Measurements from ENCODE around the gene HLTF.

The HLTF gene

DNA sequence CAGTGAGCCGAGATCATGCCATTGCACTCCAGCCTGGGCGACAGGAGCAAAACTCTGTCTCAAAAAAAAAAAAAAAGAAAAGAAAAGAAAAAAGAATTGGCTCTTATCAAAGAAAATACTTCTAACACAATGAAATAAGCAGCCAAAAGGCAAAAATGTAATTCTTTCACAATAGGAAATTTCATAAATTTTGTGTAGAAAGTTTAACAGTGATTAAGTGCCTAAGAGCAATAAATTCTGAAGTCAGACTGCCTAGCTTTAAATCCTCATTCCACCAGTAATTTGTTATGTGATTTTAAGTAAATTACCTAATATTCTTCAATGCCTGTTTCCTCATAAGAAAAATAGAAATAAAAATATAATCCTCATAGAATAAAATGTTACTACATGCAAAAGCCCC is 24.6 kb downstream of the HLTF start:
- Mint-ChIP-seq H3K4me3 (no peak overlapping the region), H3K9me3 (no peaks in the 10 kb centered on the region), H3K4me1 (no peaks in the 10 kb centered on the region), H3K27me3 (no peaks in the 10 kb centered on the region), H3K36me3 (peaks cover 24% of the 10 kb centered on the region), H3K27ac (no peak overlapping the region)
- DNase-seq: no peak
- CTCF ChIA-PET: no interaction called here

- Mint-ChIP-seq H3K27ac (no peak overlapping the region), H3K4me3 (no peak overlapping the region), H3K9me3 (peaks cover 2% of the 10 kb centered on the region), H3K4me1 (no peaks in the 10 kb centered on the region), H3K36me3 (peaks cover 35% of the 10 kb centered on the region), H3K27me3 (no peaks in the 10 kb centered on the region)
- CTCF ChIA-PET: interaction anchor here (0.6 kb wide), 1 partner anchor 79 kb away, joined by 3 read pairs; no protein-coding TSS in a partner anchor
- no peak for DNase-seq
These were observed 27.7 kb downstream of the HLTF start for GRCh38 chr3:149058602-149059001.

GRCh38 chr3:149058198-149058597 is 28.1 kb downstream of the HLTF start:
- Mint-ChIP-seq H3K4me1 (no peaks in the 10 kb centered on the region), H3K27ac (no peak overlapping the region), H3K36me3 (peaks cover 34% of the 10 kb centered on the region), H3K4me3 (no peak overlapping the region), H3K27me3 (no peaks in the 10 kb centered on the region), H3K9me3 (peaks cover 6% of the 10 kb centered on the region)
- DNase-seq: no peak
- CTCF ChIA-PET: interaction anchor here (0.6 kb wide), 1 partner anchor 78 kb away, joined by 3 read pairs; no protein-coding TSS in a partner anchor

DNA sequence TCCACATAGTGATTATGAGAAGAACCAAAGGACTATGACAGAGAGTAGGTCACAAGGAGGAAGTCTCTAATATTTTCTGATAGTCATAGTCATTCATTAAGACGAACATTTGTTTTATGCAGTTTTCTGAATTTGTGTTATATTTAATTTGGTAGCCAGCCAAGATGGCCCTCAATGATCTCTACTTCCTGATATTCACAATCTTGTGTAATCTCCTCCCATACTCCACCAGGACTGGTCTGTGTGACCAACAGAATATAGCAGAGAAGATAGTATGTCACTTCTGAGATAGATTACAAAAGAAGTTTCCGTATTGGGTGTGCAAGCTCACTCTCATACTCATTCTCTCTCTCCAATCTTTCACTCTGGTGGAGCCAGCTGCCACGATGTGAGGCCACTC is 30.8 kb downstream of the HLTF start:
- Mint-ChIP-seq H3K27me3 (no peaks in the 10 kb centered on the region), H3K36me3 (peaks cover 49% of the 10 kb centered on the region), H3K4me1 (no peaks in the 10 kb centered on the region), H3K27ac (no peak overlapping the region), H3K4me3 (no peak overlapping the region), H3K9me3 (peaks cover 10% of the 10 kb centered on the region)
- DNase-seq: no peak
- CTCF ChIA-PET: no interaction called here

DNA sequence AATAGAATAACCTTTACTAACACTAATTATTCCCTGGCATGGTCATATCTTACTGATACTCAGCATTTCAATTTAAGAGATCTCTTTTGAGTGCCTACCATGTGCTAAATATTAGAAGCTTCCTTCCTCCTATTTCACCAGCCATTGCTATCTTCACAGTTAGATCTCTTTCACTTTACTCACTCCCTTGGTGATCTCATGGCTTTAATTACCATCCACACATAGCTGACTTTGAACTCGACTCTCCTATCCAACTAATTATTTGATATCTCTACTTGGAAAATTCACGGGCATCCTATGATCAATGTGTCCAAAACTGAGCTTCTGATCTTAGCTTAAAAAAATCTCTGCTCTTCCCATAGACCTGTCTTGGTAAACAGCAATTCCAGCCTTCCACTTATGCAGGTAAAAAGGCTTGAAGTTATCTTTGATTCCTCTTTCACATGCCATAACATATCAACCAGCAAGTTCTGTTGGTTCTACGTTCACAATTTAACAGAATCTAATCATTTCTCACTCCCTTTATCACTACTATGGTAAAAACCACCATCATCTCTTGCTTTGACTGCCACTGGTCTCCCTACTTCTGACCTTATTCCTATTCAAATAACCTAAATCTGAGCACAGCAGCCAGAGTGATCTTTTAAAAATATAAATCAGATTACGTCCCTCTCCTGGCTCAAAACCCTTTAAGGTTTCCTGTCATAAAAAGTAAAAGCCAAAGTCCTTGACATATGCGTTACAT is 41.8 kb downstream of the HLTF start:
- Mint-ChIP-seq H3K36me3 (peaks cover 28% of the 10 kb centered on the region), H3K4me1 (peaks cover 20% of the 10 kb centered on the region), H3K27me3 (no peaks in the 10 kb centered on the region), H3K27ac (no peak overlapping the region), H3K9me3 (no peaks in the 10 kb centered on the region), H3K4me3 (no peak overlapping the region)
- DNase-seq: no peak
- CTCF ChIA-PET: interaction anchor here (1.2 kb wide), 1 partner anchor 87 kb away, joined by 3 read pairs; no protein-coding TSS in a partner anchor

DNA sequence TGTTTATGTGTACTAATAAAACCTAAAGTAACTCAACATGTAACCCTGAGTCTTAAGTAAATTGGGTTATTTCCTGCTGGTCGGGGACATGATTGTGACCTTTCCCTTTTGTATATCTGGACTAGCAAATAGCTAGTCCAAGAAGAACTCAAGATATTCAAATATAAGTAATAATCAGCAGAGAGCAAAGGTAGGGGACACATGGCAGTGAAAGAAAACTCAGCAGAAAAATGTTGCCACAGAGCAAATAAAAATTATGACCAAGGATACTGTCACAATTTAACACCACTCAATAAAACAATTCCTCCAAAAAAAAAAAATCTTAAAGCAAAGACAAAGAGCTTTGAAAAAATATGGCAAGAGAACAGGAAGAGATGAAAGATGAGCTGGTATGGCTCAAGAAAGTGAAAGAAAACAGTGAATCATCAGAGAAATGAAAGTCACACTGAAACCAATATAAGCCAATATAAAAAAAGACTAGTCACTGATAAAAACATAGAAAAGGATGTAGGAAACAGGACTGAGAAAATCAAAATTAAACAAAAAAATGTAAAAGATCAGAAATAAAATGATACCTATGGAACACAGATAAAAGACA is 43.4 kb downstream of the HLTF start:
- peak overlapping the region; percentile 64 for H3K27ac Mint-ChIP-seq
- no peaks in the 10 kb centered on the region for H3K9me3 Mint-ChIP-seq
- H3K4me1 Mint-ChIP-seq: peaks cover 20% of the 10 kb centered on the region
- no peak for DNase-seq
- CTCF ChIA-PET: interaction anchor here (0.6 to 1.7 kb wide), 4 partner anchors 14 to 133 kb away, joined by 3 to 6 read pairs (median 3); no protein-coding TSS in a partner anchor
- peaks cover 31% of the 10 kb centered on the region for H3K36me3 Mint-ChIP-seq
- H3K4me3 Mint-ChIP-seq: no peak overlapping the region
- no peaks in the 10 kb centered on the region for H3K27me3 Mint-ChIP-seq

DNA sequence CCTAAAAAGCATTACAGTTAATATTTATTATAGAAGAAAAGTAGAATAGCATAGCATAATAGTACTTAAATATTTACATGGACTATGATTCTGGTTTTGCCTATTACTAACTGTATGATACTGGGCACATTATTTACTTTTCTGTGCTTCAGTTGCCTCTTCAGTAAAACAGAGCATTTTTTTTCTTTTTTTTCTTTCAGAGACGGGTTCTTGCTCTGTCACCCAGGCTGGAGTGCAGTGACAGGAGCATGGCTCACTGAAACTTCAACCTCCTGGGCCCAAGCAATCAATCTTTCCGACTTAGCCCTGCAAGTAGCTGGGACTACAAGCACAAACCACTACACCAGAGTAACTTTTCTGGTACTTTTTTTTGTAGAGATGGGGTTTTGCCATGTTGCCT is 48.0 kb downstream of the HLTF start:
- H3K27ac Mint-ChIP-seq: no peak overlapping the region
- no peaks in the 10 kb centered on the region for H3K9me3 Mint-ChIP-seq
- H3K4me3 Mint-ChIP-seq: no peak overlapping the region
- CTCF ChIA-PET: no interaction called here
- H3K36me3 Mint-ChIP-seq: peaks cover 21% of the 10 kb centered on the region
- H3K4me1 Mint-ChIP-seq: peaks cover 15% of the 10 kb centered on the region
- no peak for DNase-seq
- no peaks in the 10 kb centered on the region for H3K27me3 Mint-ChIP-seq

DNA sequence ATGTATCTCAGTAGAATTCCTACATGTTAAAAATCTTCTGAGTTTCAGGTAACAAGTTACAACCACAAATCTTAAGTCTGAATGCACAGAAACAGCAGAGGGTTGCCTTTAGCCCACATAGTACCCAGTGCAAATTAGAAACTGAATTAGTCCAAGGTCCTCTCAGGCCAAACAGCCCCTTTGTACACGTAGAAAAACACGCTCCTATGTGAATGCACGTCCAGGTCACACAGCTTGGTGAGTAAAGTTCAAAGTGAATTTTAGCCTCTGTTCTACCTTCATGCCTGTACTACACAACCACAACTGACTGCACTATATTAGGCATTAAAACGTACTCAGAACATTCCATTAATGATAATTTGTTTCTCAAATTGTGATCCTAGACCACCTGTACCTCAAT is 48.6 kb downstream of the HLTF start:
- CTCF ChIA-PET: no interaction called here
- Mint-ChIP-seq H3K36me3 (peaks cover 18% of the 10 kb centered on the region), H3K27ac (no peak overlapping the region), H3K27me3 (no peaks in the 10 kb centered on the region), H3K9me3 (no peaks in the 10 kb centered on the region), H3K4me1 (peaks cover 8% of the 10 kb centered on the region), H3K4me3 (no peak overlapping the region)
- DNase-seq: no peak

DNA sequence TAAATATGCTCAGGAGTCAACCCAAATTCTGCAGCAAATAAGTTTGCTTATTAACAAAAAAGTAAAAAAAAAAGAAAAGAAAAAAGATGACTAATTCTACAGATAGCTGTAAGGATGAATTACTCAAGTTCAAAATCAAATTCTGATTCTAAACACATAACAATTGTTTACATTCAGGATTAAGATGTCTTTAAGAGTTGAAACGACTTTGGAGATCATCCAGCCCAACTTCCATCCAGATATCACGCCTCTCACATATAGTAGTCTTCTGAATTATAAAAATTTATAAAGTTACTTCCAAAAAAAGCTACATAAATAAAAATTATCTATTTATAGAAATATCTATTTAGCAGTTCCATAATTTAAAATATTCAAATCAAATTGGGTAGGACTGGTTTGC is 55.2 kb downstream of the HLTF start:
- no peaks in the 10 kb centered on the region for H3K9me3 Mint-ChIP-seq
- no peaks in the 10 kb centered on the region for H3K4me1 Mint-ChIP-seq
- H3K27ac Mint-ChIP-seq: no peak overlapping the region
- no peak for DNase-seq
- CTCF ChIA-PET: no interaction called here
- H3K27me3 Mint-ChIP-seq: no peaks in the 10 kb centered on the region
- no peak overlapping the region for H3K4me3 Mint-ChIP-seq
- peaks cover 25% of the 10 kb centered on the region for H3K36me3 Mint-ChIP-seq

DNA sequence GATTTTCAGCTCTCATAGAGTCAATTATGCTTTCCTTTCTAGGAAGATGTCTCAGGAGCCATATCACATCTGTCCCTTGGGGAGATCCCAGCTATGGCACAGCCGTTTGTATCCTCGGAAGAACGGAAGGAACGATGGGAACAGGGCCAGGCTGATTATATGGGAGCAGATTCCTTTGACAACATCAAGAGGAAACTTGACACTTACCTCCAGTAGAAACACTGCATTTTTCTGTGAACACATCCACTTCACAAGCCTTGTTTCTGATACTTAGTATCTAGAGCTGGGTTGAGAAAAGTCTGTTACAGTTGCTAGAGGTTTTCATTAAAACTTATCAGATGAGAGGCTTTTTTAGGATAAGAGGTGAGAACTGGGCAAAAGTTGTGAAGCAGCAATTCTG is 59.6 kb downstream of the HLTF start:
- H3K9me3 Mint-ChIP-seq: no peaks in the 10 kb centered on the region
- no peak for DNase-seq
- CTCF ChIA-PET: interaction anchor here (1.2 kb wide), 1 partner anchor 17 kb away, joined by 3 read pairs; no protein-coding TSS in a partner anchor
- no peaks in the 10 kb centered on the region for H3K27me3 Mint-ChIP-seq
- H3K4me1 Mint-ChIP-seq: no peaks in the 10 kb centered on the region
- no peak overlapping the region for H3K4me3 Mint-ChIP-seq
- peaks cover 46% of the 10 kb centered on the region for H3K36me3 Mint-ChIP-seq
- no peak overlapping the region for H3K27ac Mint-ChIP-seq

- CTCF ChIA-PET: no interaction called here
- Mint-ChIP-seq H3K4me1 (no peaks in the 10 kb centered on the region), H3K4me3 (no peak overlapping the region), H3K27ac (no peak overlapping the region), H3K36me3 (peaks cover 43% of the 10 kb centered on the region), H3K27me3 (no peaks in the 10 kb centered on the region), H3K9me3 (no peaks in the 10 kb centered on the region)
- DNase-seq: no peak
These were observed 62.4 kb downstream of the HLTF start for GRCh38 chr3:149023951-149024350.

DNA sequence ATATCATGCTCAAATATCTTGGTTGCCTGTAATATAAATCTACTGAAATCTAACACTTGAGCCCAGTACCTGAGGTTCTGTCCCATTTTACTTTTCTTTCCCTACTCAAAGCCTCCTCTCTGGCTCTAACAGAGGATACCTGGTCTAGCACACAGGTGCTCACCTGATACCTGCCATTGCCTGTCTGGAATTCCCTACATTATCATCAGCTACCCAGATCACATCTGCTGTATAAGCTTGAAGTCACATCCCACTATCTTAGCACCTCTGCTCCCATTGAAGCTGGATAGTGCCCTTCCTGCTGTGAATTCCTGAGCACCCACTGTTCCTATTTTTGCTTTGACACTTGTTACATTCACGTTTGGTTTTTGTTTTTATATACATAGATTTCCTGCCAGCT is 64.5 kb downstream of the HLTF start:
- no peak for DNase-seq
- Mint-ChIP-seq H3K27ac (no peak overlapping the region), H3K9me3 (no peaks in the 10 kb centered on the region), H3K4me3 (no peak overlapping the region), H3K4me1 (no peaks in the 10 kb centered on the region), H3K36me3 (peaks cover 34% of the 10 kb centered on the region), H3K27me3 (no peaks in the 10 kb centered on the region)
- CTCF ChIA-PET: no interaction called here

DNA sequence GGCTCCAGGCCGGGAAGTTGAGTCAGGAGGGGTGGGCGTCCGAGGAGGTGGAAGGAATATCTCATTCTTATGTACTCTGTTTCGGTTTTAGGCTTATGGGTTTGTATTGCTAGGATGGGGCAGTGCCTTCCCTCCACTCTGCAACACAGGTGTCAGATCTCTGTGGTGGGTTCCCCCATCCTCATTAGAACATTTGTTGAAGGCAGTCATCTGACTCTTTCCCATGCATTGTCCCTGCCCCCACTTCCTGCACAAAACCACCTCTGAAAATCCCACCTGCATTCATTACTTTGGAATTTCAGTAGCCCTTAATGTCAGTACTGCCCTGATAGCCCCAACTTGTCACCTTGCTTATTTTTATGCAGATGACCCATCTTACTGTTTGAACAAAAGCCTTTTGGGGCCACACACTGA is 65.5 kb downstream of the HLTF start:
- no peaks in the 10 kb centered on the region for H3K9me3 Mint-ChIP-seq
- no peaks in the 10 kb centered on the region for H3K4me1 Mint-ChIP-seq
- no peak overlapping the region for H3K27ac Mint-ChIP-seq
- no peak overlapping the region for H3K4me3 Mint-ChIP-seq
- peaks cover 28% of the 10 kb centered on the region for H3K36me3 Mint-ChIP-seq
- no peak for DNase-seq
- CTCF ChIA-PET: no interaction called here
- H3K27me3 Mint-ChIP-seq: no peaks in the 10 kb centered on the region

- CTCF ChIA-PET: no interaction called here
- no peak overlapping the region for H3K27ac Mint-ChIP-seq
- no peak overlapping the region for H3K4me3 Mint-ChIP-seq
- no peak for DNase-seq
- H3K36me3 Mint-ChIP-seq: peaks cover 31% of the 10 kb centered on the region
- no peaks in the 10 kb centered on the region for H3K9me3 Mint-ChIP-seq
- no peaks in the 10 kb centered on the region for H3K4me1 Mint-ChIP-seq
- H3K27me3 Mint-ChIP-seq: no peaks in the 10 kb centered on the region
These were observed 66.0 kb downstream of the HLTF start for GRCh38 chr3:149020196-149020838.

- Mint-ChIP-seq H3K4me3 (no peak overlapping the region), H3K27me3 (no peaks in the 10 kb centered on the region), H3K27ac (no peak overlapping the region), H3K36me3 (peaks cover 27% of the 10 kb centered on the region), H3K9me3 (no peaks in the 10 kb centered on the region), H3K4me1 (no peaks in the 10 kb centered on the region)
- no peak for DNase-seq
- CTCF ChIA-PET: no interaction called here
These were observed 66.8 kb downstream of the HLTF start for GRCh38 chr3:149019580-149019979.

Data from activated naive CD4-positive, alpha-beta T cell treated with anti-CD3 and anti-CD28 coated beads, Interleukin-2, amount 10 ng/mL, durations not matched to agents 7 days and 5 days (primary cell).